A549 (cell line): Measurements from ENCODE around the gene ZFYVE19. TPM values are rescaled to one million over a fixed set of nuclear protein-coding genes. Genes with fewer than 3 reads are reported as not detected.

Experiments used
- ATAC-seq, 2 experiments: fragments of 200-7000 bp in 1 of 2; fragments of >200 bp in 1 of 2; cut with Nextera tagmentation in 1 of 2; cut with Tn5 transposase in 1 of 2; 3 replicates each; pipeline versions ENCODE4 v1.8.0 to v1.9.1; 2018 to 2020; ENCODE audit warnings: mild to moderate bottlenecking in 1 of 2, moderate library complexity in 1 of 2
- CTCF ChIA-PET: fragments of 300-600 bp; sonication (Branson Sonifier 250); formaldehyde crosslinking; extraction: SDS; loops from one replicate; lab custom pipeline; 2021; ENCODE audit warnings: antibody characterized with exemption, inconsistent platforms; lab: Yijun Ruan, JAX
- POLR2A ChIA-PET: fragments of 350-600 bp; formaldehyde crosslinking; extraction: SDS; loops from one replicate; lab custom pipeline; 2021; ENCODE audit warnings: antibody characterized with exemption, inconsistent platforms; lab: Yijun Ruan, JAX
- DNase-seq, 2 experiments: peaks; one replicate each; pipeline versions ENCODE4 v3.0.0 to v3.0.0-alpha.2; 2011 to 2016; ENCODE audit warnings: low read depth in 1 of 2, low spot score in 1 of 2
- FAIRE-seq: peaks from 2 replicates; lab custom pipeline; 2011; peaks lifted over from hg19 to GRCh38; lab: Jason Lieb, UNC
- H3K27ac ChIP-seq, 2 experiments: fragments of >200 bp; sonication (Bioruptor Twin); formaldehyde crosslinking; 3 replicates each; pipeline ENCODE4 v1.5.1; 2016 to 2017
- H3K4me1 ChIP-seq: fragments of >200 bp; sonication (Bioruptor Twin); formaldehyde crosslinking; 3 replicates; pipeline ENCODE4 v1.6.1; 2016
- H3K4me2 ChIP-seq: fragments of >200 bp; sonication (Bioruptor Twin); formaldehyde crosslinking; 3 replicates; pipeline ENCODE4 v1.6.1; 2016
- H3K4me3 ChIP-seq: fragments of >200 bp; sonication (Bioruptor Twin); formaldehyde crosslinking; 3 replicates; pipeline ENCODE4 v1.5.1; 2016
- H3K9me3 ChIP-seq: fragments of >200 bp; sonication (Bioruptor Twin); formaldehyde crosslinking; 3 replicates; pipeline ENCODE4 v1.6.1; 2016
- CTCF ChIP-seq: fragments of >200 bp; sonication (Bioruptor Twin); formaldehyde crosslinking; IDR thresholded peaks from 3 replicates; pipeline ENCODE4 v1.5.1; 2016
- FOSB ChIP-seq: fragments of 250-450 bp; sonication (Bioruptor Pico); IDR thresholded peaks from 2 replicates; pipeline ENCODE4 v1.5.0; 2020; ENCODE audit warnings: mild to moderate bottlenecking, moderate library complexity
- JUN ChIP-seq, 2 experiments: fragments of >200 bp; sonication (Bioruptor Twin); formaldehyde crosslinking; IDR thresholded peaks; 2 replicates in 1 of 2; 3 replicates in 1 of 2; pipeline ENCODE4 v1.6.1; 2016 to 2017
- KDM1A ChIP-seq: fragments of 200-600 bp; sonication (generic); IDR thresholded peaks from 2 replicates; pipeline ENCODE4 v1.6.1; 2016; ENCODE audit warnings: low read depth, mild to moderate bottlenecking
- KDM5A ChIP-seq: fragments of 200-600 bp; sonication (generic); IDR thresholded peaks from 2 replicates; pipeline ENCODE4 v1.6.1; 2016; ENCODE audit warnings: antibody characterized with exemption, mild to moderate bottlenecking
- MAZ ChIP-seq: fragments of 150-350 bp; IDR thresholded peaks from 2 replicates; pipeline ENCODE4 v1.6.1; 2014; ENCODE audit warnings: antibody characterized with exemption, low read depth, low read length, borderline replicate concordance
- PBX3 ChIP-seq: IDR thresholded peaks from 2 replicates; pipeline ENCODE4 v1.6.1; 2012
- POLR2A ChIP-seq: IDR thresholded peaks from 2 replicates; pipeline ENCODE4 v1.6.1; 2012; ENCODE audit warnings: mild to moderate bottlenecking, low read length
- POLR2AphosphoS2 ChIP-seq: conservative IDR thresholded peaks from 2 replicates; pipeline ENCODE4 v1.6.1; 2012; ENCODE audit warnings: low read length, improper control_type of control experiment, inconsistent platforms
- RAD21 ChIP-seq, 2 experiments: fragments of >200 bp in 1 of 2; sonication (Bioruptor Twin) in 1 of 2; formaldehyde crosslinking in 1 of 2; IDR thresholded peaks in 1 of 2; conservative IDR thresholded peaks in 1 of 2; 2 replicates in 1 of 2; 3 replicates in 1 of 2; pipeline ENCODE4 v1.6.1; 2012 to 2018; ENCODE audit warnings: inconsistent platforms in 1 of 2
- RARB ChIP-seq: fragments of 250-450 bp; sonication (Bioruptor Pico); IDR thresholded peaks from 2 replicates; pipeline ENCODE4 v1.8.0; 2021; ENCODE audit warnings: mild to moderate bottlenecking, moderate library complexity
- REST ChIP-seq: fragments of 200-600 bp; sonication (generic); IDR thresholded peaks from 2 replicates; pipeline ENCODE4 v1.6.1; 2016; ENCODE audit warnings: antibody characterized with exemption, mild to moderate bottlenecking, moderate library complexity
- RNF2 ChIP-seq: fragments of 200-600 bp; sonication (generic); IDR thresholded peaks from 2 replicates; pipeline ENCODE4 v1.6.1; 2016; ENCODE audit warnings: low read depth, mild to moderate bottlenecking, antibody characterized with exemption, moderate library complexity, borderline replicate concordance
- TP53 ChIP-seq: fragments of 250-450 bp; sonication (Bioruptor Pico); IDR thresholded peaks from 2 replicates; pipeline ENCODE4 v1.5.0; 2021; ENCODE audit warnings: mild to moderate bottlenecking, moderate library complexity
- USF2 ChIP-seq: fragments of 450-650 bp; IDR thresholded peaks from 2 replicates; pipeline ENCODE4 v1.6.1; 2014; ENCODE audit warnings: antibody characterized with exemption
- WGBS: methylation state at CpG from one replicate; pipeline ENCODE4 v1.1.6; 2017; ENCODE audit errors: missing lambda C conversion rate; 5-methylcytosine and 5-hydroxymethylcytosine counted together
- polyA plus RNA-seq, 4 experiments: library from polyadenylated mRNA; depleted of rRNA in 3 of 4; stranded (reverse); fragments of >200 nt; fragmentation: RNase III in 1 of 4; extraction: RNeasy Plus Mini Kit Qiagen cat#74134 plus additional on column Dnase treatment in 1 of 4; gene quantifications; 2 replicates in 3 of 4; 3 replicates in 1 of 4; pipeline ENCODE4 v1.2.3, GENCODE V29; 2011 to 2017

ZFYVE19 gene
- polyA plus RNA-seq, 2 of the 4 experiments (the other 2 are of a cell fraction), result 15.6 to 25.6 TPM

- peaks cover 10% of the 10 kb centered on the region for H3K4me1 ChIP-seq
- H3K4me3 ChIP-seq, result no peak overlapping the region
- no peak for FAIRE-seq
- no peak for DNase-seq
- no peak for ATAC-seq
- 81% methylated on average over 5 of the region's 5 CpGs for WGBS
- no peak overlapping the region for H3K27ac ChIP-seq
- no peak for TF ChIP-seq POLR2AphosphoS2
- no peak for TF ChIP-seq FOSB (CRISPR knock-in tag)
- no peak for TF ChIP-seq REST
- no peak for TF ChIP-seq CTCF
- H3K4me2 ChIP-seq, result no peak overlapping the region
- ChIA-PET CTCF (interaction anchor here (0.6 to 2.5 kb wide), 3 partner anchors 9 to 259 kb away, joined by 4 to 5 read pairs (median 5); partner anchors contain the start of gene SPINT1), POLR2A (no interaction called here)
- H3K9me3 ChIP-seq, result no peaks in the 10 kb centered on the region
Measured at GRCh38 chr15:40852529-40852928, 45.6 kb downstream of the ZFYVE19 start.

- FAIRE-seq, result no peak
Measured at GRCh38 chr15:40853241-40853890, 46.5 kb downstream of the ZFYVE19 start.

GRCh38 chr15:40854161-40854560, 47.3 kb downstream of the ZFYVE19 start:
- no peak for TF ChIP-seq TP53 (CRISPR knock-in tag)
- no peak for TF ChIP-seq RARB (CRISPR knock-in tag)
- no peak for TF ChIP-seq JUN (IDR thresholded peaks at IDR 0.05)
- TF ChIP-seq MAZ, result no peak
- no peak for TF ChIP-seq REST
- no peak for TF ChIP-seq POLR2A
- TF ChIP-seq RNF2, result no peak
- 98% methylated on average over 4 of the region's 10 CpGs for WGBS
- FAIRE-seq, result no peak
- Histone ChIP-seq H3K4me1 (peaks cover 20% of the 10 kb centered on the region), H3K4me3 (no peak overlapping the region), H3K9me3 (no peaks in the 10 kb centered on the region), H3K4me2 (no peak overlapping the region), H3K27ac (no peak overlapping the region)
- ATAC-seq, result no peak
- CTCF ChIA-PET, result interaction anchor here (1.4 to 9.3 kb wide), 3 partner anchors 11 to 178 kb away, joined by 3 to 156 read pairs (median 5); partner anchors contain the start of gene SPINT1
- DNase-seq, result no peak
- POLR2A ChIA-PET, result no interaction called here

More at GRCh38 chr15:40853241-40853890, 46.5 kb downstream of the ZFYVE19 start:
- Histone ChIP-seq H3K27ac (no peak overlapping the region), H3K4me2 (no peak overlapping the region), H3K9me3 (no peaks in the 10 kb centered on the region), H3K4me3 (no peak overlapping the region), H3K4me1 (peaks cover 13% of the 10 kb centered on the region)
- 84% methylated on average over 13 of the region's 16 CpGs for WGBS
- DNase-seq (no peak), ATAC-seq (no peak)
- CTCF ChIA-PET, result interaction anchor here (1.4 to 9.3 kb wide), 3 partner anchors 10 to 179 kb away, joined by 3 to 156 read pairs (median 5); partner anchors contain the start of gene SPINT1
- POLR2A ChIA-PET, result no interaction called here
- TF ChIP-seq RAD21 (conservative IDR thresholded peaks at IDR 0.05 in 1 of 2, IDR thresholded peaks at IDR 0.05 in 1 of 2) (no peak), USF2 (no peak), KDM1A (no peak), PBX3 (no peak), KDM5A (no peak), POLR2AphosphoS2 (no peak)
